ENCODE results near the gene SHQ1.
"Not testable (repeated sequence)": the region's sequence is repeated elsewhere in the genome, so short reads cannot be mapped to it uniquely, and the experiment has no call there.

The SHQ1 gene

DNA sequence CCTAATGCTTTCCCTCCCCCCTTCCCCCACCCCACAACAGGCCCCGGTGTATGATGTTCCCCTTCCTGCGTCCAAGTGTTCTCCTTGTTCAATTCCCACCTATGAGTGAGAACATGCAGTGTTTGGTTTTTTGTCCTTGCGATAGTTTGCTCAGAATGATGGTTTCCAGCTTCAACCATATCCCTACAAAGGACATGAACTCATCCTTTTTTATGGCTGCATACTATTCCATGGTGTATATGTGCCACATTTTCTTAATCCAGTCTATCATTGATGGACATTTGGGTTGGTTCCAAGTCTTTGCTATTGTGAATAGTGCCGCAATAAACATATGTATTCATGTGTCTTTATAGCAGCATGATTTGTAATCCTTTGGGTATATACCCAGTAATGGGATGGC, 137.8 kb downstream of the SHQ1 start:
- DNase-seq: not testable (repeated sequence)

DNA sequence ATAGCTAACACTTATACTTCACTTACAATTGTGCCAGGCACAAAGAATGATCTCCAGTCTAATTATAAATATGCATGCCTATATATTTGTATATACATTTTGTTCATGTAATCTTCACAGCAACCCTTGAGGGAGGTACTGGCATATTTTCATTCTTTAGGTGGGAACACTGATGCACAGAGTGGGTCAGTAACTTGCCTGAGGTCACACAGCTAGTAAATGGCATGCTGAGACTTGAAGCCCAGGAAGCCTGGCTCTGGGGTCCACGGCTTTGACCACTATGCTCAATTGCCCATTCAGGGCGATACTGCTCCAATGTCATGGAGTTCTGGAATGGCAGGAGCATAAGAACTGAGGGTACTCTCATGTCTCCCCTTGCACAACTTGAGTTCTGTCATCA, 139.8 kb downstream of the SHQ1 start:
- no peak for DNase-seq

DNA sequence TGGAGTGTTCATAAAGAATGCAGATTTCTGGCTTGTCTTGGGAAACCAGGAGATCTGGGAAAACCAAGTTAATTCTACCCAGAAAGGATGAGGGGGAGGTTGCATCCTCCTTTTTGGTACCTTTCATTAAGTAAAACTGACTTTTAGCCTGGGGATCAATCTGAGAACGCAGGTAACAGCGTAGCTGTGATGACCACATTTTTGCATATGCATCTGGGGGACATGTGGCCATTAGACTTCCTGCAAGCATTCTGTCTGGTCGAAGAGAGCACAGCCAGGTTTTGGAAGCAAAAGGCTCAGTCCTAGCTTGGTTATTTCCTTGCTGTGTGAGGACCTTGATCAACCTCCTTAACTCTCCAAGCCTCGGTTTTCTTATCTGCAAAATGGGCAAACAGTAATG, 145.2 kb downstream of the SHQ1 start:
- DNase-seq: no peak

DNA sequence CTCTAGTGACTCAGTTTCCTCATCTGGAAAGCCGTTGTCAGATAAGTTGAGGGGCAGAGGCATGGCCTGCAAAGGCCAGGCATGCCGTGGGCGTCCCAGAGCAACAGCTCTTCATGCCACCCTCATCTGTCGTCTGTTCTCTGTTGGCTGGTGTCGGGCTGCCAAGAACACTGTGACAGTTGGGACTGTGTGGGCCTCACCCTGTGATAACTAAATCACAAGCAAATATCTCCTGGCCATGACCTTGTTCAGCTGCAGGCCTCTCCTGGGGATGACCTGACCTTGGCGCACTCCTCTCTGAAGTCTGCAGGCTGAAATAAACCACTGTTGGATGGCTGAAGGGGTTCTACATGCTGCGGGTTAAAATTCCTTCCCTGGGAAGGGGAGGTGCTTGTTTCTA, 145.9 kb downstream of the SHQ1 start:
- no peak for DNase-seq

DNA sequence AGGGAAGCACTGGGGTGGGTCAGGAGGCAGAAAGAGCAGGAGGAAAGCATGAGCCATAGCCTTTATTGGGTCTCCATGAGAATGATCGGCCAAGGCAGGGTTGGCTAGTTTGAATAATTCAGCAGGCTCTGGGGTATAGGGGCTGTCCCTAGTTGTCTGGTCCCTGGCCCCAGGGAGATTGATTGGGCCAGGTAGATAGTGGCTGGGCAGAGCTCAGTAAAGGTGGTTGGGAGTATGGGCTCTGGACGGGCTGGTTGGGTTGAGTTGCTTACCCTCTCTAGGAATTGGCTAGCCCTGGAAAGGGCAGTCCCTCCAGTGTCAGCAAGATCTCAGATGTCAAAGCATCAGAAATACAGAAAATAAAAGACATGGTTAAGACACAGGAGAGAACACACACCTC, 148.1 kb downstream of the SHQ1 start:
- DNase-seq: no peak

DNA sequence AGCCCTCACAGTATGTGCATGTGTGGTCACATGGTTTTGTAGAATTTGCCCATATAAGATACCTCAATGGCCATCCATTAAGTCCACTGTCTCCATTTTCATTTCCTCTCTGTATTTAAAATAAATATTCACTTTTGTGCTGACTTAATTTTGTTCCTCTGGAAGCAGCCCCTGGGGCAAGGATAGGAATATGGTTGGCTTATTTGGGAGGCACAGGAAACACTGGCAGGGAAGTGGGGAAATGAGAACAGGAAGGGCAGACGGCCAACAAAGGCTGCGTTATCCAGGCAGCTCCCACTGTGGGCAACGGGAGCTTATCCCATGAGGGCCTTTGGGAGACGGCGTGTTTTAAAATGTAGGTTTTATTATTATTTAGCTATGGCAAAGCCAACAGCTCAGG, 148.6 kb downstream of the SHQ1 start:
- no peak for DNase-seq

All from activated CD4-positive, alpha-beta T cell treated with anti-CD3 and anti-CD28 coated beads, Interleukin-2, Interleukin-6, amounts not matched to agents 100 ng/mL and 50 ng/mL, durations not matched to agents 16 hours and 8 hours (primary cell).